Measurements from ENCODE around the gene LRP4.

LRP4 gene

DNA sequence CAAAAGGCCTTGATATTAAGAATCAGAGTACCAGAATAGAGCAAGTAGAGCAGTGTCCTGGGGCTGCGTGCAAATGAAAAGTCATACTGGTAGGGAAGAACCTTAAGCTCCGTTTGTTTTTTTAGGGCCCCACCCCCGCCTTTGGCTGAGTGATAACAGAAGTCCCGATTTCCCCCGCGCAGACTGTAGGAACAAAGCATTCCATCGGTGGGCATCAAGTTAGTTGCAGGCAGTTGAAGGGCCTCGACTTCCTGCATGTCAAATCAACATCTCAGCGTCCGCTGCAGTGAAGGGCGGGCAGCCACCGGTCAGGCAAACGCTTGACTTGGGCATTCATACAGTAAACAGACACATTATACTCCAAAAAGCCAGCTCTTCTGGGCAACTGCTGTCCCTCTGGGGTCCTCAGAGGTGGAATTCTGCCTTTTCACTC is 11.7 kb downstream of the LRP4 start:
- no peak overlapping the region for H3K4me3 ChIP-seq (ENCODE audit: low read depth, low read length)
- TF ChIP-seq, protein P1, sequence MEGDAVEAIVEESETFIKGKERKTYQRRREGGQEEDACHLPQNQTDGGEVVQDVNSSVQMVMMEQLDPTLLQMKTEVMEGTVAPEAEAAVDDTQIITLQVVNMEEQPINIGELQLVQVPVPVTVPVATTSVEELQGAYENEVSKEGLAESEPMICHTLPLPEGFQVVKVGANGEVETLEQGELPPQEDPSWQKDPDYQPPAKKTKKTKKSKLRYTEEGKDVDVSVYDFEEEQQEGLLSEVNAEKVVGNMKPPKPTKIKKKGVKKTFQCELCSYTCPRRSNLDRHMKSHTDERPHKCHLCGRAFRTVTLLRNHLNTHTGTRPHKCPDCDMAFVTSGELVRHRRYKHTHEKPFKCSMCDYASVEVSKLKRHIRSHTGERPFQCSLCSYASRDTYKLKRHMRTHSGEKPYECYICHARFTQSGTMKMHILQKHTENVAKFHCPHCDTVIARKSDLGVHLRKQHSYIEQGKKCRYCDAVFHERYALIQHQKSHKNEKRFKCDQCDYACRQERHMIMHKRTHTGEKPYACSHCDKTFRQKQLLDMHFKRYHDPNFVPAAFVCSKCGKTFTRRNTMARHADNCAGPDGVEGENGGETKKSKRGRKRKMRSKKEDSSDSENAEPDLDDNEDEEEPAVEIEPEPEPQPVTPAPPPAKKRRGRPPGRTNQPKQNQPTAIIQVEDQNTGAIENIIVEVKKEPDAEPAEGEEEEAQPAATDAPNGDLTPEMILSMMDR (IDR thresholded peaks at IDR 0.05; ENCODE audit: low read depth, low read length): no peak

DNA sequence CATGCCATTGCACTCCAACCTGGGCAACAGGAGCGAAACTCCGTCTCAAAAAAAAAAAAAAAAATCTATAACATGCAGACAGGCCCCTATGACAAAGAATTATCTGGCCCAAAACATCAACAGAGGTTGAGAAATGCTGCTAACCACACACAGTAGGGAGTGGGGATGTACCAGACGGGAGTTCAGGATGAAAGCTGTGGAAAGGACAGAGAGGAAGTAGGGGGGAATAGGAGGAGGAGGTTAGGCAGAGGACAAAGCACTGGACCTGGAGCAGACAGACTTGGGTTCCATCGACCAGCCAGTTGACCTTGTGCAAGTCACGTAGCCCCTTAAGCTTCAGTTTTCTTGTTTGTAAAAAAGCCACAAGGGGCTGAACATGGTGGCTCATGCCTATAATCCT is 12.5 kb downstream of the LRP4 start:
- TF ChIP-seq, protein P1 (IDR thresholded peaks at IDR 0.05; ENCODE audit: low read depth, low read length): no peak
- H3K4me3 ChIP-seq (ENCODE audit: low read depth, low read length): no peak overlapping the region

DNA sequence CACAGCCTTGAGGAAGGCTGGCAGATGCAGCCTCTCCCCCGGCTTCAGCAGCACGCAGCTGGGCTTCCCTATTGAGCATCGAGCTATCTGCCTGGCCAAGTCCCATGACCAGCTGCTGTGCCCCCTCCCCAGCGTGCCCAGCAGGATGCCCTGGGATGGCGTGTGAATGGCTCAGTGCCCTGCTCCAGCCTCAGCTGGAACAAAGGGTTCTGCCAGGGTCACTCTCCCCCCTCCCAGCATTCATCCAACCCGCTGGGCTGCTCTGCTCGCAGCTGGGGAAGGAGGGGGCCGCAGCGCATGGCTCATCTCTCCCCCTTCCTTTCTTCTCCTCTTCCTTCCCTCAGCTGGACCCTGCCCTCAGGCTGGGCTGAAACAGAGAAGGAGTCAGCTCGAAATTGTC is 14.5 kb downstream of the LRP4 start:
- no peak overlapping the region for H3K4me3 ChIP-seq (ENCODE audit: low read depth, low read length)
- TF ChIP-seq, protein P1 (IDR thresholded peaks at IDR 0.05; ENCODE audit: low read depth, low read length): no peak

DNA sequence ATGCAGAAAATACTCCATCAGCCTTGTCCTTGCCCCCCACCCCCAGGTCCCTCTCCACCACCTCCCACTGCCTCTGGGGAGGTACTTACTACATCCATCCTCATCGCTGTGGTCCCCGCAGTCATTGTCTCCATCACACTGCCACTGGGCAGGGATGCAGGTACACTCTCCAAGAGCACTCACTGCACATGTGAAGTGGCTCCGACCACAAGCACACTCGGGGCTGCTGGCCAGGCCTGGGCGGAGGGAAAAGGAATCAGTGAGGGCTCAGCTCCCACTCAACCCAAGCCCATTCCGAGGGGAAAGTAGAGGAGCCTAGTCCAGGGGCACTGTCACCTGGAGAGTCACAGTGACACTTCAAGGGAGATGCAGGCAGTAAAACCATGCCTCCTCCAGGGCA is 15.7 kb downstream of the LRP4 start:
- H3K4me3 ChIP-seq (ENCODE audit: low read depth, low read length): no peak overlapping the region
- TF ChIP-seq, protein P1 (IDR thresholded peaks at IDR 0.05; ENCODE audit: low read depth, low read length): no peak

DNA sequence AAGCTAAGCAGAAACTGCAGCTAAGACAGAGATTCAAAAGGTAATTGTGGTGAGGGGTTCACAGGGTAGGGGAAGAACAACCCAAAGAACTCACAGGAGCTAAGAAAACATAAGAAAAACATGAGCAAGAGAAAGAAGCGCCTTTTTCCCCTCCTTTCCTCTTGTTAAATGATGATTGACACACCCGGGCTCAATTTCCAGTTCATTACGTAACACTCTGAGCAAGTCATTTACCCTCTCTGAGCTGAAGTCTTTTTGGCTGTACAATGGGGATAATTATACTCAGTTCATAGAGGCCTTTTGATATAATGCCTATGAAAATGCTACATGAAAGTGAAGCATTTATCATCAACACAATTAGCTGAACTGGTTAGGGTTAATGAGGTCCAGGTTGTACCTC is 17.2 kb downstream of the LRP4 start:
- TF ChIP-seq, protein P1 (IDR thresholded peaks at IDR 0.05; ENCODE audit: low read depth, low read length): no peak
- no peak overlapping the region for H3K4me3 ChIP-seq (ENCODE audit: low read depth, low read length)

DNA sequence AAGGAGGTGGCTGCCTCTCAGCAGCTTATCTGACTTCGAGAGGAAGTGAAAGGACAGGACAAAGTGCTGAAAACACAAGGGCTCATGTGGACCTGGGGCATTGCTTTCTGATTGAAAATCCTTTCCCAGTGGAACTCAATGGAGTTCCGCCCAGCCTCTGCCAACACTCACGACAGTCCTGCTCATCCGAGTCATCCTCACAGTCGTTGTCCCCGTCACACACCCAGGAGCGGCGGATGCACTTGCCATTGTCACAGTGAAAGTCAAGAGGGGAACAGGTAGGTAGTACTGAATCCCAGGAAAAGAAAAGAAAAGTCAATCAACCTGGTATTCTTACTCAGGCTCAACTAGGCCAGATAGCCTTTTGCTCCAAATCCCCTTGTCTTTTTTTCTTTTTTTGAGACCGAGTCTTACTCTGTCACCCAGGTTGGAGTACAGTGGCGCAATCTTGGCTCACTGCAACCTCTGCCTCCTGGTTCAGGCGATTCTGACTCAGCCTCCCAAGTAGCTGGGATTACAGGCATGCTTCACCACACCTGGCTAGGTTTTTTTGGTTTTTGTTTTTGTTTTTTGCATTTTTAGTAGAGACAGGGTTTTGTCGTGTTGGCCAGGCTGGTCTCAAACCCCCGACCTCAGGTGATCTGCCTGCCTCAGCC is 18.1 kb downstream of the LRP4 start:
- H3K4me3 ChIP-seq (ENCODE audit: low read depth, low read length): no peak overlapping the region
- TF ChIP-seq, protein P1 (IDR thresholded peaks at IDR 0.05; ENCODE audit: low read depth, low read length): no peak

DNA sequence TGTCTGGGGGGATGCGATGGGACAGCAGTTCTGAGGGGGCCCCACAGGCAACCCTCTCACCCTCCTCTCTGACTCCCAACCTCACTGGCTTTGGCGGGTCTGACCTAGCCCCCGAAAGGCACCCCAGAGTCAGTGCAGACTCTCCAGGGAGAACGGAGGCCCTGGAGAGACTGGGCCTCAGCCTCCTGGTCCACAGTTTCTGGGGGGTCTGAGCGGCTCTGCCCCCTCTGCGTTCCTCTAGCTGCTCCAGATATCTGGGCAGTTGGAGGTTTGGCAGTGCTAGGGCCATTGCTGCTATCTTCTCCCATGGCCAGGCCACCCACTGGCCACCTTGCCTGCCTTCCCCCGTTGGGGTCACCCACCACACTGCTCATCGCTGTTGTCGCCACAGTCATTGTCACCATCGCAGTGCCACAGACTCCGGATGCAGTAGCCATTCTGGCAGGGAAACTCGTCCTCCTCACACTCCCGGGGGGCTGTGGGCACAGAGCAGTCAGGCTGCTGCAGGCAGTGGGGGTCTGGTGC is 18.8 kb downstream of the LRP4 start:
- TF ChIP-seq, protein P1 (IDR thresholded peaks at IDR 0.05; ENCODE audit: low read depth, low read length): no peak
- no peak overlapping the region for H3K4me3 ChIP-seq (ENCODE audit: low read depth, low read length)
